Nephron (organoid): ENCODE measurements around the gene ATRNL1.

ENCODE experiments used
- H3K27ac Mint-ChIP-seq, 3 experiments: 2 replicates each; pipeline ENCODE4 v1.8.0; 2020; ENCODE audit warnings: mixed read lengths in 3 of 3, mild to moderate bottlenecking in 2 of 3, moderate library complexity in 1 of 3
- H3K27me3 Mint-ChIP-seq: 2 replicates; pipeline ENCODE4 v1.8.0; 2021; ENCODE audit warnings: low read depth, mild to moderate bottlenecking, moderate library complexity, mixed read lengths
- H3K36me3 Mint-ChIP-seq: 2 replicates; pipeline ENCODE4 v1.8.0; 2020; ENCODE audit warnings: low read depth, mixed read lengths
- H3K4me1 Mint-ChIP-seq: 2 replicates; pipeline ENCODE4 v1.8.0; 2020; ENCODE audit warnings: mixed read lengths
- H3K4me3 Mint-ChIP-seq, 3 experiments: 2 replicates each; pipeline ENCODE4 v1.8.0; 2020; ENCODE audit warnings: mild to moderate bottlenecking in 3 of 3, mixed read lengths in 3 of 3, moderate library complexity in 2 of 3
- H3K9me3 Mint-ChIP-seq: 2 replicates; pipeline ENCODE4 v1.8.0; 2020; ENCODE audit warnings: mixed read lengths
- CTCF ChIP-seq, 3 experiments: fragments of 200-600 bp; sonication (generic); IDR thresholded peaks; one replicate each; pipeline ENCODE4 v1.5.0; 2021; ENCODE audit warnings: antibody characterized with exemption in 3 of 3; ENCODE audit not compliant: unreplicated experiment in 3 of 3

The ATRNL1 gene

GRCh38 chr10:115944538-115944937 is 851.4 kb downstream of the ATRNL1 start:
- H3K36me3 Mint-ChIP-seq, result peaks cover 7% of the 10 kb centered on the region
- H3K27ac Mint-ChIP-seq, result no peak overlapping the region
- peaks cover 35% of the 10 kb centered on the region for H3K4me1 Mint-ChIP-seq
- H3K27me3 Mint-ChIP-seq, result no peaks in the 10 kb centered on the region
- no peak overlapping the region for H3K4me3 Mint-ChIP-seq
- no peak for TF ChIP-seq CTCF (IDR thresholded peaks at IDR 0.05; ENCODE audit: unreplicated experiment in 3 of 3)
- H3K9me3 Mint-ChIP-seq, result no peaks in the 10 kb centered on the region

DNA sequence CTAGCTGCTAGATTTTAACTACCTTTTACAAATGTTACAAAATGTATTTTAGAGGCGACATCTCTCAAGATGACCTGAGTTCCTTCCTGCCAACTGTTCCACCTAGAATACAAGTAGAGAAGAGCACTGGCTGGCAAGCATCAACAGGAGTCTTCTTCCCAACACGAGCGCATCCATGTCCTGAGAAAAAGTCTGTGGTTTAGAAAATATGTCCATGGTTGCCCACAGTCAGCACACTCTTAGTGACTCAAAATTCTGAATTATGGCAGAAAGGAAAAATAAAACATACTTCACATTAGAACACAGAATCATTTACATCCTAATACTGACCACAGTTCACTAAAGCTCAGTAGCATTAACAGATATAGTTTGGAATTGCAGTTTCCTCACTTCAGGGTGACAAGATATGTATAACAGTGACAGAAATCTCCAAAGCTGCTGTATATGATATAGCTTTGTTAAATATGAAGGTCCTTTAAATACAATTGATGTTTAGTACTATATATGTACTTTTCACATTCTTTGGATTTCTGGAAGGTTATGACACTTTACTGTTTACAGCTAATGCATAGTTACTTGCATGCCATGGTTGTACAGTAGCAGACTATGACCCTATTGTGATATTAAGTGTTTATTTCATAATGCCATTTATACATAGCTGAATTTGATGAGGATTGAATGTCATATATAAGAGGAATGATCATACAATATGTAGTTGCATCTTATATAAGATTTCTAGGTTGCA is 852.7 kb downstream of the ATRNL1 start:
- no peaks in the 10 kb centered on the region for H3K36me3 Mint-ChIP-seq
- peaks cover 34% of the 10 kb centered on the region for H3K4me1 Mint-ChIP-seq
- no peak overlapping the region for H3K4me3 Mint-ChIP-seq
- no peak overlapping the region for H3K27ac Mint-ChIP-seq
- H3K9me3 Mint-ChIP-seq, result no peaks in the 10 kb centered on the region
- TF ChIP-seq CTCF (IDR thresholded peaks at IDR 0.05; ENCODE audit: unreplicated experiment in 3 of 3), result no peak
- H3K27me3 Mint-ChIP-seq, result no peaks in the 10 kb centered on the region

- no peaks in the 10 kb centered on the region for H3K36me3 Mint-ChIP-seq
- no peaks in the 10 kb centered on the region for H3K27me3 Mint-ChIP-seq
- H3K4me1 Mint-ChIP-seq, result peaks cover 34% of the 10 kb centered on the region
- no peak for TF ChIP-seq CTCF (IDR thresholded peaks at IDR 0.05; ENCODE audit: unreplicated experiment in 3 of 3)
- no peaks in the 10 kb centered on the region for H3K9me3 Mint-ChIP-seq
- no peak overlapping the region for H3K4me3 Mint-ChIP-seq
- no peak overlapping the region for H3K27ac Mint-ChIP-seq
These were observed 853.9 kb downstream of the ATRNL1 start for GRCh38 chr10:115947104-115947503.

DNA sequence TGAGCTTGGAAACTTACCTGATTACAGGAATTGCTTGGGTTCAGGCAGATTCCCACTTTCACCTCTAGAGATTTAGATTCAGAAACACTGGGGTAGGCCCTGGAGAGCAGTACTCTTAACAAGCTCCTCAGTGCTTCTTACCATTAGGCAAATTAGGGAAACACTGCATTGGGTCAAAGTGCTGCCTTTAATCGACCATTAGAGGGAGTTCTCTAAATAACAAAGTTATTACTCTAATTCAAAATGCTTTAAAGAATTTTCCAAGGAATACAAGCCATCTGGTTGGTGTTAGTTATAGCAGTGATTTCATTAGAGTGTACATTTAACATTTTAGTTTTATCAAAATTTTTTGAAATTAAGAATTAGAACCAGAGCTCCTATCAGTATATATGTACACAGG is 855.3 kb downstream of the ATRNL1 start:
- peak; percentile 41 to 48 (median 46) for TF ChIP-seq CTCF (IDR thresholded peaks at IDR 0.05; ENCODE audit: unreplicated experiment in 3 of 3)
- no peaks in the 10 kb centered on the region for H3K9me3 Mint-ChIP-seq
- no peaks in the 10 kb centered on the region for H3K36me3 Mint-ChIP-seq
- no peaks in the 10 kb centered on the region for H3K27me3 Mint-ChIP-seq
- H3K4me3 Mint-ChIP-seq, result no peak overlapping the region
- no peak overlapping the region for H3K27ac Mint-ChIP-seq
- H3K4me1 Mint-ChIP-seq, result peaks cover 28% of the 10 kb centered on the region

DNA sequence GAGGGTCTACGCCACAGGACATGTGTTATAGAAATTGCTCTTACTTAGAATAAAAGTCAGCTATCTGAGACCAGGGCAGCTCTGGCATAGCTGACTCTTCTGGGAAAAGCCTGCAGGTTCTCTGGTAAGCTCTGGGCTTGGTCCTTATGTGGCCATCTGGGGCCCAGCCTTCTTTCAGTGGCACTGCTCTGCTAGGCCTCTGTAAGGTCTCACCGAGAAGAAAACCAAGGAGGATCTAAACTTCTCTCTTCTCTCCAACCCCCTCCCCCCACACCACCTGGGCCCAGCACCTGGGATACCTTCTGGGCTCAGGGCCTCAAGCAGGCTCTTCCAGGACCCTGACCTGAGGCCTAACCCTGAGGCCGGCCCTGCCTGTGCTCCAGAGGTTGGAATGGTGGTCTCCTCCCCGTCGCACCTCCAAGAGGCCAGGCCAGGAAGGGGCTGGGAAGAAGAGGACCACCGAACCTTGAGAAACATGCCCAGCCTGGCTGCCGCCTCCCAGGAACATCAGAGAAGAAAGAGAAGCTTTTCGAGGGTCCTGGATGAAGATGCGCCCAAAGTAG is 856.2 kb downstream of the ATRNL1 start:
- H3K4me1 Mint-ChIP-seq, result peaks cover 28% of the 10 kb centered on the region
- no peak for TF ChIP-seq CTCF (IDR thresholded peaks at IDR 0.05; ENCODE audit: unreplicated experiment in 3 of 3)
- no peaks in the 10 kb centered on the region for H3K27me3 Mint-ChIP-seq
- H3K9me3 Mint-ChIP-seq, result no peaks in the 10 kb centered on the region
- H3K27ac Mint-ChIP-seq, result no peak overlapping the region
- H3K4me3 Mint-ChIP-seq, result no peak overlapping the region
- no peaks in the 10 kb centered on the region for H3K36me3 Mint-ChIP-seq

DNA sequence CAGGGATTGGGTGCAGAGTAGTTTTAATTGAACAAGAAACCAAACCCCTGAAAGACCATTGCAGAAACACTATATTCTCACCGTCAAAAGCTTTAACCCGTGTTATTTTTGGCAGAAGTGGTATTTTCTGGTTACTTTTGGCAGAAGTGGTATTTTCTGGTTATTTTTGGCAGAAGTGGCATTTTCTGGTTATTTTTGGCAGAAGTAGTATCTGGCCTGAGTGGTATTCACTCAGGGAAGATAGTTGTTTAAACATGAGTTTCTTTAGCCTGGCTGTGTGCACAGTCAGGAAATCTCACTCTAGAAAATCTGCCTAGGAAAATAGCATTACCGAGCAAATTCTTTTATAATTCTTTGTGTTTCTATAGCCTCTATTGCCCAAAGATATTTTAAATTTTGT is 857.2 kb downstream of the ATRNL1 start:
- Mint-ChIP-seq H3K27me3 (no peaks in the 10 kb centered on the region), H3K9me3 (no peaks in the 10 kb centered on the region), H3K4me1 (peaks cover 28% of the 10 kb centered on the region), H3K36me3 (no peaks in the 10 kb centered on the region), H3K4me3 (no peak overlapping the region), H3K27ac (peak overlapping the region in 1 of 3 experiments; percentile 12)
- TF ChIP-seq CTCF (IDR thresholded peaks at IDR 0.05; ENCODE audit: unreplicated experiment in 3 of 3), result no peak
